DMS79 treated with DMSO at 0.1 percent for 48 hours (cell line): ENCODE results near the gene BTAF1.
"Not testable (repeated sequence)": the region's sequence is repeated elsewhere in the genome, so short reads cannot be mapped to it uniquely, and the experiment has no call there.

Experiments
- DNase-seq: peaks from one replicate; lab custom pipeline; 2025; lab: John Stamatoyannopoulos, UW

Gene BTAF1

GRCh38 chr10:91978585-91978984 lies 55.0 kb downstream of the BTAF1 start:
- DNase-seq, result no peak

DNA sequence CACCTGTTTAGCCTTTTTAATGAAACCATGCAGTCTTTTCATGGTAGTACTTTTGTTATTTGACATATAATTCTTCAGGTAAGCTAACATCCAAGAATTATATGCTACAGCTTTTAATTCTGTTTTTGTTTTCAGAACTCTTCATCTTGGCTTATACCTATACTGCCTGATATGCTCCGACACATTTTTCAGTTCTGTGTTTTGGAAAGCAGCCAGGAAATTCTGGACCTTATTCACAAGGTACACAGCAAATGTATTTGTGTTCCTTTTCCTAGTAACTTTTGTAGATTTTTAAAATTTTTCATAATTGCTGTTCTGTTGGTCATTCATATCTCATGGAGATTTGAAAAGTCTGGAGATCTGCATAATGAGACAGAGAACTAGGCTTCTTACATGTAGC lies 56.7 kb downstream of the BTAF1 start:
- no peak for DNase-seq

- no peak for DNase-seq
Measured at GRCh38 chr10:91983416-91983815, 59.8 kb downstream of the BTAF1 start.

- DNase-seq, result no peak
Measured at GRCh38 chr10:91987397-91988037, 63.9 kb downstream of the BTAF1 start.

- DNase-seq, result no peak
Measured at GRCh38 chr10:91992031-91992430, 68.5 kb downstream of the BTAF1 start.

GRCh38 chr10:91996266-91996665 lies 72.7 kb downstream of the BTAF1 start:
- DNase-seq, result no peak

GRCh38 chr10:92001581-92001980 lies 78.0 kb downstream of the BTAF1 start:
- no peak for DNase-seq

DNA sequence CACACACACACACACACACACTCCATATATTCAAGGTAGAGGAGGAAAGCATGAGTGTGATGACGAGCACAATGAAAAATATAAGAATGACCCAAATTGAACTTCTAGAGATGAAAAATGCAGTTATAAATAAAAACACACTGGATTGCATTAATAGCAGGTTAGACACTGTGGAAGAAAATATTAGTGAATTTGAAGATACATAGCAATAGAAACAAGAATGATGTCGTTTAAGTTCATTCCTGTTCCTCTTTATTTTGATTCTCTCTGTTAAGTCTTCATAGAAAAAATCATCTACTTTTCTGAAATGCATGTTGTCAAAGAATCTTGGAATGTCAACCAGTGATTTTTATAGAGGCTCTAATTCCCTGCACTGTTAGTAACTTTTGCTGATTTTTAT lies 78.4 kb downstream of the BTAF1 start:
- no peak for DNase-seq

DNA sequence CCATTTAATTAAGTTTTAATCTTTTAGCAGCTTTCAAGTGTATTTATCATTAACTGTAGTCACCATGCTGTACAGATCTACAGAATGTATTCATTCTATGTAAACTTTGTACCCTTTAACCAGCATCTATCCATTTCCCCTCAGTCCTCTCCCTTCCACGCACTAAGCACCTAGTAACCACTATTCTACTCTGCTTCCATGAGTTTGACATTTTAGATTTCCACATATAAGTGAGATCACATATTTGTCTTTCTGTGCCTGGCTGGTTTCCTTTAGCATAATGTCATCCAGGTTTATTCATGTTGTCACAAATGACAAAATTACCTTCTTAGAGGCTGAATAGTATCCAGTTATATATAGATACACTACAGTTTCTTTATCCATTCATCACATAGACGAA lies 79.7 kb downstream of the BTAF1 start:
- DNase-seq, result no peak

DNA sequence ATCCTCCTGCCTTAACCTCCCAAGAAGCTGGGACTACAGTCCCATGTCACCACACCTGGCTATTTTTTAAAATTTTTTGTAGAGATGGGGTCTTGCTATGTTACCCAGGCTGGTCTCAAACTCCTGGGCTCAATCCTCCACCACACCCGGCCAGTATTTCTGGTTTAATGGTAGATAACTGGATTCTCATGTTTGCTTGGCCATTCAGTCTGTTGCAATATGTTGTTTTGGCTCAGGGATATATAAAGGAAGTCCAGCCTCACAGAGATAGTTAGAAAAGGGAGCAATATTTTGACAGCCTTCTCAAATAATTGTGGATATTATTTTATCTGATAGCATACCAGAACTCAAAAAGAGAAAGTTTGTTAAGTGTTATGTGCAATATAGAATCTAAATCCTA lies 82.4 kb downstream of the BTAF1 start:
- no peak for DNase-seq

DNA sequence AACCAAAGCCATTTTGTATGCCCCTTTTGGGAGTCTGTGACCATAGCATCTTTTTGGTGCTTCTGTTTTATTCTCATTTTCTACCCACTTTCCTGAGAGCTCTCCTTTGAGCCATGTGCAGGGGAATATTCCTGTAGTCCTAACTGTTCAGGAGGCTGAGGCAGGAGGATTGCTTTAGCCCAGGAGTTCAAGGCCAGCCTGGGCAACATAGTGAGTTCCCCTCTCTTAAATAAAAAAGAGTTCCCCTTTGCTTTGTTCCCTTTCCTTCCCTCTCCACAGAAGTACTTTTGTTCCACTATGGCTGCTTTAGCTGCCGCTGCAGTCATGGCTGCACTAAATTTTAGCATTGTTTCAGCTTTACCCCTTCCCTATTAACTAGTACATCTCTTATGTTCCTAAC lies 85.9 kb downstream of the BTAF1 start:
- DNase-seq, result no peak

DNA sequence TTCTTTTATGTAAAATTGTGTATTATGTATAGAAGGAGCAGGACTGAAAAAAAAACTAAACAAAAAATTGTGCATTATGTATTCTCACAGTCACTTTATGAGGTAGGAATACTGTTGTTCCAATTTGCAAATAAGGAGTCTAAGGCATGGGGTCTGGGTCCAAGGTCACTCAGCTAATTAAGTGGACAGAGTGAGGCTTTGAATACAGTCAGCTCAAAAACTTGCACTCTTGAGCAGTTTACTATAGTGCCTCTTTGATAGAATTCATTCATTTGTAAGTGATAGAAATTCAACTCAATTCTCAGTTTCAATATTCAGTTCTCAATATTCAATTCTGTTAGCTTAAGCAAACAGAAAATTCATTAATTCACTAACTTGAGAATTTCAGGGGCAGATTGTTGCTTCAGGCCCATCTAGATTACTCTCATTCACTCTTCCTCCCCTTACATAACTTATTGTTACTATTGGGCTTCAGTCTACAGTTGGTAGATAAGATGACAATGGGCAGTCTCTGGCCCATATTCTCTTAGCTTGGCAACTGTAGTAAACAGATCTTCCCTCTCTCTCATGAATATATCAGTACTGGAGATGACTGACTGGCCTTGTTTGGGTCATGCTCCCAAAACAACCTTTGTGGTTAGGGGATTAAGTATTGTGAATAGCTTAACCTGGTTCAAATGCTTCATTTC lies 86.6 kb downstream of the BTAF1 start:
- DNase-seq, result no peak

- DNase-seq, result no peak
Measured at GRCh38 chr10:92011560-92012214, 88.1 kb downstream of the BTAF1 start.

DNA sequence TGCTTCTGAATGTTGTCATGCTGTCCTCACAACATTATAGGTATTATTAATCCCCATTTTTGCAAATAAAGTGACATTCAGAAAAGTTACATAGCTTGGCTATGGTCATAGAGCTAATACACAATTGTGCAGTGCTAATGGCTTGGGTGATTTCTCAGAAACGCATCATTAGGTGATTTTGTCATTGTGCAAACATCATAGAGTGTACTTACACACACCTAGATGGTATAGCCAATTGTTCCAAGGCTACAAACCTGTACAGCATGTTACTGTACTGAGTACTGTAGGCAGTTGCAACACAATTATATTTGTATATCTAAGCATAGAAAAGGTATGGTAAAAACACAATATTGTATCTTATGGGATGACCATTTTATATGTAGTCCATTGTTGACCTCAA lies 91.0 kb downstream of the BTAF1 start:
- DNase-seq, result no peak

- no peak for DNase-seq
Measured at GRCh38 chr10:92024700-92025099, 101.1 kb downstream of the BTAF1 start.

GRCh38 chr10:92025340-92025739 lies 101.8 kb downstream of the BTAF1 start:
- DNase-seq, result not testable (repeated sequence)

GRCh38 chr10:92027141-92027540 lies 103.6 kb downstream of the BTAF1 start:
- no peak for DNase-seq

DNA sequence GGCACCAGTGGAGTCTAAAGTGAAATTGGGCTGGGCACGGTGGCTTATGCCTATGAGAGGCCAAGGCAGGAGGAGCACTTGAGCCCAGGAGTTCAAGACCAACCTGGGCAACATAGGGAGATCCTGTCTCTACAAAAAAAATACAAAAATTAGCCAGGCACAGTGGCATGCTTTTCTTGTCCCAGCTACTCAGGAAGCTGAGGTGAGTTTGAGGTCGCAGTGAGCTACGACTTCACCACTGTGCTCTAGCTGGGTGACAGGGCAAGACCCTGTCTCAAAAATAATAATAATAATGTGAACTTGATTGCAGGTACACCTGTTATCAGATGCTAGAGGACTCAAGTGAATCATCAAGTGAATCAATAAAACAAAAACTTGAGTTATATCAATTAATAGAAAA lies 108.0 kb downstream of the BTAF1 start:
- no peak for DNase-seq

GRCh38 chr10:92033070-92033469 lies 109.5 kb downstream of the BTAF1 start:
- DNase-seq, result not testable (repeated sequence)

DNA sequence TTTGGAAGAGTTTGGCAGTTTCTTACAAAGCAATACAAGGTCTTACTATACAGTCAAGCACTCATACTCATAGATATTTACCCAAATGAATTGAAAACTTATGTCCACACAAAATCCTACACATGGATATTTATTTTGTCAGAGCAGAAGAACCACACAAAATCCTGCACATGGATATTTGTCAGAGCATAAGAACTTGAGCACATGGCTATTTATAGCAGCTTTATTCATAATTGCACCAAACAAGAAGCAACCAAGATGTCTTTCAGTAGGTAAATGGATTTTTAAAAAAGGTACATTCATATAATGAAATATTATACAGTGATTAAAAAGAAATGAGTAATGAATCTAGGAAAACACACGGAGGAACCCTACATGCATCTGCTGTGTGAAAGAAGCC lies 115.4 kb downstream of the BTAF1 start:
- DNase-seq, result no peak

GRCh38 chr10:92042541-92042940 lies 119.0 kb downstream of the BTAF1 start:
- DNase-seq, result no peak

DNA sequence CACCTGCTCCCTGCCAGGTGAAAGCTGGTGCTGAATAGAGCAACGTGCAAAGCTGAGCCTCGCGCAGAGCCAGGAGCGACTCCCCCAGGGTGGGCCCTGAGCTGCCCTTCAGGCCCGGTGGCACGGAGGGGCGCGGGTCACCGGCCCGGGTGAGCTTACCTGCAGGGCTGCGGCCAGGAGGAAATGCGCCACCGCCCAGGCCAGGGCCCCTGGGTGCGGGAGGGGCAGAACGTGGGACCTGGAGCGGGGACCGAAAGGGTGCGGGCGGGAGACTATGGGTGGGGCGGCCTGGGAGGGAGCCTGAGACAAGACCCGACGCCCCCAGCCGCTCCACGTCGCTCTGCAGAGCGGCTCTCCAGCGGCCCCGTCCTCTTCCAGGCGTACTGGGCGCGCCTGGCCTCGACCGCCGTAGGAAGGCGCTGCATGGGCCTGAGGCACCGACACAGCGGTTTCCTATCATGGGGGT lies 122.1 kb downstream of the BTAF1 start:
- no peak for DNase-seq

DNA sequence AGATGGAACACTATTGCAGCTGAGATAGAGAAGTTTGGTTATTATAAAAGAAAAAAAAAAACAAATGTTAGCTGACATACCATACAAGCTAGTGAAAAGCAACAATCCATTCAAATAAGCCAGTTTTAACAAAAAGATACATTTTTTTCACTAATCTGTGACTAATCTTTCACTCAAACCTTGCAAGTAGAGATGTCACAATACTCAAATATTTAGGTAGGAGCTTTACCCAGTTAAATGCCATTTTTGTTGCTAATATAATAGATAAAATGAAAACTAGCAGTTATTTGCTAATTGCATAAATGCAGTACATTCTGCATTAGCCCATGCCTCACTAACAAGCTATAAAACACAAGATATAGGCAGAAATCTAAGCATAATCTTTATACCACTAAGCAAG lies 123.6 kb downstream of the BTAF1 start:
- DNase-seq, result no peak
